Activated CD8-positive, alpha-beta memory T cell treated with anti-CD3 and anti-CD28 coated beads for 24 hours (primary cell): ENCODE data around the gene MYG1.

Experiments
- DNase-seq: peaks from one replicate; pipeline ENCODE4 v3.0.0-alpha.2; 2020

Gene MYG1

GRCh38 chr12:53299454-53300180 lies at the start of gene MYG1:
Gene MYG1, plus strand, starts transcription at chr12:53299695. Its CDS starts 43 bp downstream, at chr12:53299738.
- peak; percentile 89 for DNase-seq

- peak; percentile 88 for DNase-seq
These were observed 47.8 kb upstream of the MYG1 start for GRCh38 chr12:53251477-53252348.

GRCh38 chr12:53252349-53252916 lies 47.1 kb upstream of the MYG1 start:
- DNase-seq = no peak

GRCh38 chr12:53253298-53253697 lies 46.2 kb upstream of the MYG1 start:
- DNase-seq = no peak

GRCh38 chr12:53254816-53255545 lies 44.5 kb upstream of the MYG1 start:
- DNase-seq = no peak

GRCh38 chr12:53255996-53256395 lies 43.5 kb upstream of the MYG1 start:
- no peak for DNase-seq

- no peak for DNase-seq
These were observed 40.7 kb upstream of the MYG1 start for GRCh38 chr12:53258541-53259539.

- DNase-seq = no peak
These were observed 39.6 kb upstream of the MYG1 start for GRCh38 chr12:53259891-53260290.

GRCh38 chr12:53265783-53266182 lies 33.7 kb upstream of the MYG1 start:
- no peak for DNase-seq

GRCh38 chr12:53267306-53267998 lies 32.0 kb upstream of the MYG1 start:
- DNase-seq = peak; percentile 68

GRCh38 chr12:53267999-53268629 lies 31.4 kb upstream of the MYG1 start, which contains the start of gene ESPL1:
Gene ESPL1, plus strand, starts transcription at chr12:53268299. Its CDS starts 468 bp downstream, at chr12:53268767.
- peak; percentile 93 for DNase-seq

- DNase-seq = no peak
These were observed 30.6 kb upstream of the MYG1 start for GRCh38 chr12:53268630-53269562.

- no peak for DNase-seq
These were observed 25.1 kb upstream of the MYG1 start for GRCh38 chr12:53274445-53274844.

GRCh38 chr12:53276511-53276910 lies 23.0 kb upstream of the MYG1 start:
- DNase-seq = no peak

GRCh38 chr12:53277981-53278380 lies 21.5 kb upstream of the MYG1 start:
- DNase-seq = no peak

- DNase-seq = no peak
These were observed 20.1 kb upstream of the MYG1 start for GRCh38 chr12:53279283-53279869.

GRCh38 chr12:53279888-53280498 lies 19.5 kb upstream of the MYG1 start:
- DNase-seq = no peak

GRCh38 chr12:53286448-53286847 lies 13.0 kb upstream of the MYG1 start:
- DNase-seq = no peak
